ENCODE measurements around the gene SAG.
"Not testable (repeated sequence)": the region's sequence is repeated elsewhere in the genome, so short reads cannot be mapped to it uniquely, and the experiment has no call there.

The SAG gene

DNA sequence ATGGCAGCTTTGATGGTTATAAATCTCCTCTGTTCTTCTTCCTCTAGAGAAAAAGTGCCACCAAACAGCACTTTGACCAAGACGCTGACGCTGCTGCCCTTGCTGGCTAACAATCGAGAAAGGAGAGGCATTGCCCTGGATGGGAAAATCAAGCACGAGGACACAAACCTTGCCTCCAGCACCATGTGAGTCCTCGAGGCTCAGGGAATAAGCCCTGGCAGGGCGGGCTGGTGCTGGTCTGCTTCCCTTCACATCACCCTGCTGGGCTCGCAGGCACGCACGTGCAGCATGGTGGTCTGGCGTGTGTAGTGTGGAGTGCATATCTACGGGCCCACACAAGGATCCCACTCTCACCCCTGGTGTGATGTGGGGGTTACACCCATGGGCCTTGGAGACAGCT, 27.3 kb downstream of the SAG start:
- no peak for DNase-seq

DNA sequence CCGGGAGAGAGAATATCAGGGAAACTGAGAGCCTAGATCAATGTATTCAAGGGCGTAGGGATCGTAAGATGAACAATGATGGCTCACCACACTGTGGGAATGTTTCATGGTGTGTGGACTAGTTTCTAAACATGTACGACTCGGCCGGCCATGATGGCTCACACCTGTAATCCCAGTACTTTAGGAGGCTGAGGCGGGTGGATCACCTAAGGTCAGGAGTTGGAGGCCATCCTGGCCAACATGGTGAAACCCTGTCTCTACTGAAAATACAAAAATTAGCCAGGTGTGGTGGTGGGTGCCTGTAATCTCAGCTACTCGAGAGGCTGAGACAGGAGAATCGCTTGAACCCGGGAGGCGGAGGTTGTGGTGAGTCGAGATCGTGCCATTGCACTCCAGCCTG, 28.5 kb downstream of the SAG start:
- not testable (repeated sequence) for DNase-seq

DNA sequence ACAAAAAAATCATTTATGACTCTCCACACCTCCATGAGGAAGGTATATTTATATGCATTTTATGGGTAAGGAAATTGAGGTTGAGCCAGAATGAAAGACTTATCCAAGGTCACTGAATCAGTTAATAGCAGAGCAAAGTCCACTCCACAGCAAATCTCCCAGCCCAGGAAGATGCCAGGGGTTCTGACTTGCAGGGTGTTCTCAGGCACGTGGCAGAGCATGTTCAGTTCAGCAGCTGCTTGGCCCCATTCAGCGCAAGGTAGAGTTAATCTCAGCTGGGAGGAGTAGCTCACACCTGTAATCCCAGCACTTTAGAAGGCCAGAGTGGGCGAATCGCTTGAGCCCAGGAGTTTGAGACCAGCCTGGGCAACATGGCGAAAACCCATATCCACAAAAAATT, 28.9 kb downstream of the SAG start:
- DNase-seq, result no peak

DNA sequence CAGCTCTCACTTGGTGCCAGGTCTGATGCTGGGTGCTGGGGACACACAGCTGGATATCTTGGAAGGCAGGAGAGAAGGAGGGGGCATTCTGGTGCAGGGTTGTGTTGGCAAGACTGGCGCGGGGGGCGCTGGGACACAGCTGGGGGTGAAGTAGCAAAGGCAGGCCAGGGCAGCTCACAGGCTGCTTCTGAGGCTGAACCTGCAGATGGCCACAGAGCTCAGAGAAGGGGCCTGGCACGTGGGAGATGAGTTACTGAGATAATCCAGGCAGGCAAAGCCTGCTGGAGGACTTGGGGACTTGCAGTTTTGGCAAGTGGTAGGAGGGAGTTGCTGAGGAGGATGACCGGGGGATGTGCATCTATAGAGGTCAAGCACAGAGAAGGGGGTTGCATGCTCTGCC, 30.4 kb downstream of the SAG start:
- no peak for DNase-seq

DNA sequence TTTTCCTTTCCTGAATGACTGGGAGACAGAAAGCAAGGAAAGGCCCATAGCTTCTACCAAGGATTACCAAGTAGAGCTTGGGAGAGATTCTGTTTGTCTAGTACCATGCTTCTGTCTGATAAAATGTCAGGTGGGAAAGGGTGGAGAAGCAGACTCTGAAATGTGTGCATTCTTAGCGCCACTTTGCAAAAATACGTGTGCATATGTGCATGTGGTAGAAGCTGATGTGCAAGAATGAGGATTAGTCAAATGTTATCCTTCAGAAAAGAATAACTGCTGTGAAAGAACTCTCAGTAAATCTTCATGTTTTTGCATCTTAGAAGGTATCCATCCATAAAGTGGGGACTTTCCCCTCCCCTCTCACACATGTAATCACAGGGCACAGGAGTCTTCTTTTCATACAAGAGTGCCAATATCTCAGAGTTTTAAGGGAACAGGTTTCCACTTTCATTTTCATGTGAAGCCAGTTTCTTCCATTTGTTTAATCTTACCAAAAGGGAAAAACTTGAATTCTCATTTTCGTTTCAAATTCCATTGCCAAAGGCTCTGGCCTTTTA, 31.3 kb downstream of the SAG start:
- no peak for DNase-seq

DNA sequence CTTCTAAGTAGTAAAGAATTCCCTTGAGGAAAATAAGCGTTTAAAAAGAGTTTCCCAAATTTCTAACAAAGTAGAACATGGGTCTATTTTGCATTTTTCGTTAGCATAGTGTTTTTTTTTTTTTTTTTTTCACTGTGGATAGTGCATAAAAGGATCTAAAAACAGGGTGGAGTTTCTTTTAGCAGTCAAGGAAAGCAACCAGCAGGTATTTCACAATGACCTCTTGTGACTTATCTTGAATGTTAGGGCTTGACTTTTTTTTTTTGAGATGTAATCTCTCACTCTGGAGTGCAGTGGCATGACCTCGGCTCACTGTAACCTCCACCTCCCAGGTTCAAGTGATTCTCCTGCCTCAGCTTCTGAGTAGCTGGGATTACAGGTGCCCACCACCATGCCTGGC, 31.8 kb downstream of the SAG start:
- DNase-seq, result no peak

- DNase-seq, result no peak
Measured at GRCh38 chr2:233341296-233341695, 33.7 kb downstream of the SAG start.

GRCh38 chr2:233342301-233342700, 34.7 kb downstream of the SAG start:
- DNase-seq, result no peak

GRCh38 chr2:233343171-233343705, 35.6 kb downstream of the SAG start:
- no peak for DNase-seq

GRCh38 chr2:233346376-233346775, 38.8 kb downstream of the SAG start:
- DNase-seq, result no peak

- no peak for DNase-seq
Measured at GRCh38 chr2:233346930-233347329, 39.3 kb downstream of the SAG start.

DNA sequence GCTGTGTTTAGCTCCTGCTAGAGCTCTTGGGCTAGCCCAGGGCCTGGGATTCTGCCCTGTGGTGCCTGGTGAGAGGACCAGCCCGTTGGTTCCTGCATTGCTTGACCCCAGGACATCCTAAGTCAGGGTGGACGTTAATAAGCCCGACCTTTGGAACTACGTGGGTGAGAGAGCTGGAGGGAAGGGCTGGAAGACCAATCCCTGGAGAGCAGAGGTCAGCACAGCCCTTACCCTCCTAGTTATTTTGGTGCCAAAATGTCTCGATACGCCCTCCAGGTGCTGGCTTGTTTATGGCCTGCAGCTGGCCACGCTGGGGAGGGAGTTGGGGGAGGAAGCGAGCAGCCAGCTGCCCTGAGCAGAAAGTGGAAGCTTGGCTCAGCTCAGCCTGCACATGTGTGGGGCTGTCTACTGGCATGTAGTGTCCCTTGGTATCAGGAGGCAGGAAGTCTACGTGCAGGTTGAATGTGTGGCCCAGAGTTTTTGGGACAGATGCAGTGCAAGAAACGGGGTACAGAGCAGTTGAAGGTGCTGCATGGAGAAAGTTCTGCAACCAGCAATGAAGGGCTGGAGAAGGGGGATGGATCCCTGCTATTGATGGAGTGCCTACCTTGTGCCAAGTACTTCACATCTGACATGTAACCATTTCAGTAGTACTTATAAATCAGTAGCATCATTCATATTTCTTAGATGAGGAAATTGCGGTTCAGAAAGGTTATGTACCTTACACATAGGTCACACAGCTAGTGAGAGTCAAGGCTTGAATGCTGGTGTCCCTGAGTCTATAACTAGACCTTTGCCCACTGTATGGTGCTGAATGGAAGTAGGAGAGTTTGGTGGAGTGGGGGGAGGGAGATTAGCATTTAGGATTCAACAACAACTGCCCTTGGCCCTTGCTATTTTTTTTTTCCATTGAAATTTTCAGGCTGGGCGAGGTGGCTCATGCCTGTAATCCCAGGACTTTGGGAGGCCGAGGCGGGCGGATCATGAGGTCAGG, 41.7 kb downstream of the SAG start:
- no peak for DNase-seq

- DNase-seq, result peak; percentile 41 to 47
Measured at GRCh38 chr2:233350708-233351107, 43.1 kb downstream of the SAG start.

DNA sequence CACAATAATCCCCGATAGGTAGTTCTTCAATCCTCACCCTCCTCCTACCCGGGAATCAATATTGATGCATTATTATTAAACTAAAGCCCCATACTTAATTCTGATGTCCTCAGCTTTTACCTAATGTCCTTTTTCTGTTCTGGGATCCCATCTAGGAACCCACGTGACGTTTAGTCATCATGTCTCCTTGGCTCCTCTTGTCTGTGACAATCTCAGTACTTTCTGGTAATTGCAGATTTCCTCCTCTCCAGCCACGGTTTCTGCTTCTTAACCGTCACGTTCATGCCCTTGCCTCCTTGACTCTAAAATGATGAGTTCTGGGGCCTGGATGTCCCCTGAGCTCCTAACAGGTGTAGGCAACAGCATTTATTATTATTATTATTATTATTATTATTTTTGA, 43.8 kb downstream of the SAG start:
- DNase-seq, result peak in 1 of 2 experiments; percentile 1

DNA sequence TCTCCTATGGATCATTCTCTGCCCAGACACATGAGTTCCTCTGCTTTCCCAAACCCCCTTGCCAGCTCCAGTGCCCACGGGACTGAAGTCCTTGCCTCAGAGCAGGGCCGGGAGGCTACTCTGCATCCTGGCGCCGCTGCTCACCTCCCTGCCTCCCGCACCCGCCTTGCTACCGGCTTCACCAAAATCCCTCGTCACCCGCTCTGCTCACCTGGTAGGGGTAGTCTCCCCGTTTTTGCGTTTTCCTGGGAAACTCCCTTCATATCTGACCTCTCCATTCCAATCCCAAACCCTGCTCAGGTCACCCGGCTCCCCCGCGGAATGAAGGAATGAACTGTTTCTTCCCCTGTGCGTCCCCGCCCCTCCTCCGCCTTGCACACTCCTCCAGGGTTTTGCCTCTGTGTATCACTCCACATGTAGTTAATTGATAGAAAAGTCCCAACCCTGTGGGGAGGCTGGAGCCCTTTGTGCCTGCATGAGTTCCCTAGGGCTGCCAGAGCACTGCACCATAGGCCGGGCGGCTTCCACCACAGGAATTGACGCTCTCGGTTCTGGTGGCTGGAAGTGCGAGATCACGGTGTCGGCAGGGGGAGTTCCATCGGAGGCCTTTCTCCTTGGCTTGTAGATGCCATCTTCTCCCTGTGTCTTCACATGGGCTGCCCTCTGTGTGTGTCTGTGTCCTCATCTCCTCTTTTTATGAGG, 44.7 kb downstream of the SAG start:
- peak; percentile 15 to 17 for DNase-seq

DNA sequence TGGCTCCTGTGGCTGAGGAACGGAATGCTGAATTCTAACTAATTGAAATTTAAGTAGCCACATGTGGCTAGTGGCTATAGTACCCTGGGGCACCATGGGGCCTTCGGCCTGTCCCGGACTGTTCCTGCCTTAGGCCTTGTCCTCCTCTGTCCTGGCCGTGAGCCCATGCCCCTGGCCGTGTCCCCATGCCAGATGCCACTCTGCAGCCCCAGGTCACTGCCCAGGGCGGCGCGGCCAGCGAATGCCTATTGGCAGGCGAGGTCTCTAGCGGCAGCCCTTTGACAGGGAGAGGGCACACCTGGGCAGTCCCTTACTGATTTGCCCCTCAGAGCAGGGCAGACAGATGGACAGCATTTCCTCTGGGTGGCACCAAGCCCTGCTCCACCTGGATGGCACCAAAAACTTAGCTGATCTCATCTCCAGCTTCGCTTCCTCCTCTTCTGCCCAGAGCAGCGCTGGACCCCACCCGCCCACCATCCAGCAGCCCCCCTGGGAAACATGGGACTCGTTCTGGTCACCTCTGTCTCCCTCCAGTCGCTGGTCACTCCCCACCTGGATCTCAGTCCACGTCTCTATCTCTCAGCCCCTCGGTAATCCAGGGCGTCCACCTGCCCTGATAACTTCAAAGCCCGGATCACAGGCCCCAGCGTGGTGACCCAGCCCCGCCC, 45.6 kb downstream of the SAG start:
- DNase-seq, result peak in 1 of 2 experiments; percentile 16

DNA sequence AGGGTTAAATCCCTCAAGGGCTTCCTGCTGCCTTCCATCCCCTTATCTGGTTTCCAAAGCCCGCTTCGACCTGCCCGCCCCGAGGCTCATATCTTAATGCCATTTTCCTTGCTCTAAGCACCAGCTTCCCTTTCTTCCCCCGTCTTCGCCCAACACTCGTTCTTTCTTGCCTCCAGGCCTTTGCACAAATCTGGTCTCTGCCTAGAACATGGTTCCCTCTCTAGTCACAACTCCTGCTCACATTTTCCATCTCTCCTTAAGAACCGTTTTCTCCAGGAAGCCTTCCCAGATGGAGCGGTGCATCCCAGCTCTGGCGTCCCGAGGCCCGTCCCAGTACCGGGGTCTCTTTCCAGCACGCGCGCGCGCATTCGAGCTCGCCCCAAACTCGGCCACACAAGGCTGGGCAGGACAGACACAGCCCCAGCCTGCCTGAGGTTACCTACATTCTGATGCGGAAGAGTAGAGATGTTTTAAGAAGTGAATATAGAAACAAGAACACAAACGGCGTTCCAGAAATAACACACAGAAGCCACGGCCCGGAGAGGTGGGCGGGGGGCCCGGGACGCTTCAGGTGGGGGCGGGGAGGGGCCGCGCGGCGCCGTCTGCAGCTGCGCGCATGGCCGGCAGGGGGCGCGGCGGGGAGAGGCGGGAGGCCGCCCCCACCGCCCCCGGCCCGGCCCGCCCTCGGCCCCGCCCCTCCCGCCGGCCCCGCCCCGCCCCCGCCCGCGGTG, 46.3 kb downstream of the SAG start, which contains the start of gene DGKD:
DGKD (plus strand) TSS at position 726 of the 731 bp plus-strand sequence. CDS start 25 bp downstream, outside the sequence.
- peak; percentile 82 to 84 for DNase-seq

DNA sequence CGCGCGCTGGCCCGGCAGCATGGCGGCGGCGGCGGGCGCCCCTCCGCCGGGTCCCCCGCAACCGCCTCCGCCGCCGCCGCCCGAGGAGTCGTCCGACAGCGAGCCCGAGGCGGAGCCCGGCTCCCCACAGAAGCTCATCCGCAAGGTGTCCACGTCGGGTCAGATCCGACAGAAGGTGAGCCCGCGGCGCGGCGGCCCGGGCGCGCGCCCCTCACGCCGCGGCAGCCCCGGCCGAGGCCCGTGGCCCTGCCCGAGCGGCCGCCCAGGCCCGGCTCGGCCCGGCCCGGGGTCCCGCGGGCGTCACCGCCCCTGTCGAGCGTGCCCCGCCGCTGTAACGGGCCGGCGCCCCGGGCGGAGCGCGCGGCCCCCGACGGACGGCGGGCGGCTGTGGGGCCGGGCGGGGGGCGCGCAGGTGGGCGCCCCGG, 46.9 kb downstream of the SAG start:
- DNase-seq, result no peak

GRCh38 chr2:233354971-233355574, 47.5 kb downstream of the SAG start:
- peak; percentile 49 to 54 for DNase-seq

- DNase-seq, result peak in 1 of 2 experiments; percentile 22
Measured at GRCh38 chr2:233355916-233356315, 48.3 kb downstream of the SAG start.

DNA sequence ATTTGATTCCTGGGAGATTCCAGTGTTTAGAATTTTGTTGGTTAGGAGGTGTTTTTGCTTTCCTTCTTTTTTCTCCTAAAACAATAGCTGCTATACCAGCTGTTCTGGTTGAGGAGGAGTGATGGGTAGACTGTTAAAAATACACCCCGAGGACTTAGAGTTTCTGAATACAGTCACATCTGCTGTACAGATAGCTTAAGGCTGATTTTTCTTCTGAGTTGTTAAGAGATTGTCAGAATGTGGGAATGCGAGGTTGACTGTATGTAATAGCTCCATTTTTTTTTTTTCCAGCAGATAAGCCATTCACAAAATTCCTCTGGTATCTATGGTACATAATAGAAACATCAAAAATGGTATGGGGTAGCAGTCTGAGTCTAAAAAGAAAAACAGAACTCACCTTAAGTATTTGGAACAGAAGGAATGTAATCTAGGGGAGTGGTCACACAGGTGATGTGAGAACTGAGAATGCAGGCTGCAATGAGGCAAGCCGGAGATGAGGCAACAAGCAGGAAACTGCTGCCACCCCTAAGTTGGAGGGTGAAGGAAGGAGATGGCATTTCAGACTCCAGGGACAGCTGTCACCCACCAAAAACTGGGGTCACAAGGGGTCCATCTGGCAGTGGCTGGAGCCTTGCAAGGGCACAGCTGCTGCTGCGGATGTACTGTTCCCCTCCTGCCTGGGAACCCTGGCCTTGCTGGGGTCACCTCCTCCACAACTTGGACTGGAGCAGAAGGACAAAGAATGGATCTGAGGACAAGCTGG, 49.1 kb downstream of the SAG start:
- peak in 1 of 2 experiments; percentile 19 for DNase-seq

Measured in activated T-cell treated with anti-CD3 and anti-CD28 coated beads, Interleukin-2, amount 50 U/mL, for 48 hours (primary cell).